ENCODE results near the gene LRRN2. TPM values are rescaled to one million over a fixed set of nuclear protein-coding genes. Genes with fewer than 3 reads are reported as not detected.

Gene LRRN2
- total and polyA plus RNA-seq, 2 donors (not counting 1 experiment from before 2014, with no cell fraction given): not detected

GRCh38 chr1:204701229-204701628, 15.7 kb upstream of the LRRN2 start:
- no peaks in the 10 kb centered on the region for H3K79me2 ChIP-seq (ENCODE audit: control insufficient read depth, insufficient read depth, low read length)
- H3K4me1 ChIP-seq (ENCODE audit: control insufficient read depth, extremely low read depth, insufficient read depth, low read length): no peaks in the 10 kb centered on the region
- no peak for DNase-seq (ENCODE audit: low read depth in 2 of 2)
- H3K4me3 ChIP-seq (replicated peaks in 1 of 4; ENCODE audit: control extremely low read depth in 1 of 4, insufficient read depth in 1 of 4, low read depth in 3 of 4, low read length in 4 of 4): no peak overlapping the region
- peaks cover 11% of the 10 kb centered on the region for H3K27me3 ChIP-seq (ENCODE audit: control insufficient read depth, insufficient read depth, low read length)
- no peak overlapping the region for H2AFZ ChIP-seq (ENCODE audit: low read length)
- H3K9me3 ChIP-seq (ENCODE audit: control insufficient read depth, insufficient read depth, low read depth, low read length): no peaks in the 10 kb centered on the region
- no peaks in the 10 kb centered on the region for H4K20me1 ChIP-seq (ENCODE audit: control insufficient read depth, extremely low read depth, insufficient read depth, low read length)
- TF ChIP-seq CTCF (conservative IDR thresholded peaks at IDR 0.05 in 1 of 2, IDR thresholded peaks at IDR 0.05 in 1 of 2; ENCODE audit: low read depth in 1 of 2, low read length in 2 of 2) (no peak), EZH2 (IDR thresholded peaks at IDR 0.05; ENCODE audit: low read length, missing control alignments) (no peak)
- H3K27ac ChIP-seq (ENCODE audit: insufficient read depth, low read length): no peak overlapping the region
- H3K4me2 ChIP-seq (ENCODE audit: extremely low read depth, insufficient read depth, low read length): no peak overlapping the region
- H3K9ac ChIP-seq (ENCODE audit: insufficient read depth, low read length): no peak overlapping the region
- H3K36me3 ChIP-seq (ENCODE audit: control insufficient read depth, insufficient read depth, low read length): no peaks in the 10 kb centered on the region

GRCh38 chr1:204697893-204698292, 12.4 kb upstream of the LRRN2 start:
- no peak overlapping the region for H3K27ac ChIP-seq (ENCODE audit: insufficient read depth, low read length)
- H4K20me1 ChIP-seq (ENCODE audit: control insufficient read depth, extremely low read depth, insufficient read depth, low read length): no peaks in the 10 kb centered on the region
- no peak overlapping the region for H3K4me2 ChIP-seq (ENCODE audit: extremely low read depth, insufficient read depth, low read length)
- no peak overlapping the region for H3K9ac ChIP-seq (ENCODE audit: insufficient read depth, low read length)
- no peak for TF ChIP-seq EZH2 (IDR thresholded peaks at IDR 0.05; ENCODE audit: low read length, missing control alignments)
- no peak for TF ChIP-seq CTCF (conservative IDR thresholded peaks at IDR 0.05 in 1 of 2, IDR thresholded peaks at IDR 0.05 in 1 of 2; ENCODE audit: low read depth in 1 of 2, low read length in 2 of 2)
- no peak overlapping the region for H3K4me3 ChIP-seq (replicated peaks in 1 of 4; ENCODE audit: control extremely low read depth in 1 of 4, insufficient read depth in 1 of 4, low read depth in 3 of 4, low read length in 4 of 4)
- H3K79me2 ChIP-seq (ENCODE audit: control insufficient read depth, insufficient read depth, low read length): no peaks in the 10 kb centered on the region
- H2AFZ ChIP-seq (ENCODE audit: low read length): no peak overlapping the region
- H3K4me1 ChIP-seq (ENCODE audit: control insufficient read depth, extremely low read depth, insufficient read depth, low read length): no peaks in the 10 kb centered on the region
- no peaks in the 10 kb centered on the region for H3K9me3 ChIP-seq (ENCODE audit: control insufficient read depth, insufficient read depth, low read depth, low read length)
- H3K27me3 ChIP-seq (ENCODE audit: control insufficient read depth, insufficient read depth, low read length): peaks cover 4% of the 10 kb centered on the region
- DNase-seq (ENCODE audit: low read depth in 2 of 2): no peak
- no peaks in the 10 kb centered on the region for H3K36me3 ChIP-seq (ENCODE audit: control insufficient read depth, insufficient read depth, low read length)

DNA sequence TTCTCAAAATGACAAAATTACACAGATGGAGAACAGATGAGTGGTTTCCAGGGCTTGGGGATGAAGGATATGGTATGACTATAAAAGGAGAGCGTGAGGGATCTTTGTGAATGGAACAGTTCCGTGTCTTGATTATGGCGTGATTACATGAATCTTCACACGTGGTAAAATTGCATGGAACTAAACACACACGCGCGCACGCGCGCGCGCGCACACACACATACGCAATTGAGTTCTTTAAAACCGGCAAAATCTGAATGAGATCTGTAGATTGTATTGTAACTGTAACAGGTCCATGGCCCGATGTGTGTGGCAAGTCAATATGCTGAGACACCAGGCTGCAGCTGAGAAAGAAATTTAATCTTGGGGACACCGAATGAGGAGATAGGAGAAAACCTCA, 11.1 kb upstream of the LRRN2 start:
- Histone ChIP-seq H3K4me3 (replicated peaks in 1 of 4; ENCODE audit: control extremely low read depth in 1 of 4, insufficient read depth in 1 of 4, low read depth in 3 of 4, low read length in 4 of 4) (no peak overlapping the region), H3K9me3 (ENCODE audit: control insufficient read depth, insufficient read depth, low read depth, low read length) (no peaks in the 10 kb centered on the region), H3K4me2 (ENCODE audit: extremely low read depth, insufficient read depth, low read length) (no peak overlapping the region), H3K36me3 (ENCODE audit: control insufficient read depth, insufficient read depth, low read length) (no peaks in the 10 kb centered on the region), H2AFZ (ENCODE audit: low read length) (no peak overlapping the region), H4K20me1 (ENCODE audit: control insufficient read depth, extremely low read depth, insufficient read depth, low read length) (no peaks in the 10 kb centered on the region), H3K27me3 (ENCODE audit: control insufficient read depth, insufficient read depth, low read length) (peaks cover 6% of the 10 kb centered on the region), H3K79me2 (ENCODE audit: control insufficient read depth, insufficient read depth, low read length) (no peaks in the 10 kb centered on the region), H3K9ac (ENCODE audit: insufficient read depth, low read length) (no peak overlapping the region), H3K4me1 (ENCODE audit: control insufficient read depth, extremely low read depth, insufficient read depth, low read length) (no peaks in the 10 kb centered on the region), H3K27ac (ENCODE audit: insufficient read depth, low read length) (no peak overlapping the region)
- no peak for TF ChIP-seq EZH2 (IDR thresholded peaks at IDR 0.05; ENCODE audit: low read length, missing control alignments)
- TF ChIP-seq CTCF (conservative IDR thresholded peaks at IDR 0.05 in 1 of 2, IDR thresholded peaks at IDR 0.05 in 1 of 2; ENCODE audit: low read depth in 1 of 2, low read length in 2 of 2): no peak
- DNase-seq (ENCODE audit: low read depth in 2 of 2): no peak
